K562 (cell line): Measurements from ENCODE around the gene CABLES1. TPM values are rescaled to one million over a fixed set of nuclear protein-coding genes. Genes with fewer than 3 reads are reported as not detected.
A peak's percentile ranks its signal among the peaks of the same experiment; 100 is the strongest.

ENCODE experiments used
- ATAC-seq: fragments of 200-7000 bp; cut with Tn5 transposase; 3 replicates; pipeline ENCODE4 v1.9.1; 2020; ENCODE audit warnings: moderate library complexity
- BruUV-seq: library from RNA; stranded (reverse); fragments of 400-500 nt; replicated peaks from 2 replicates; lab custom pipeline; 2021; lab: Mats Ljungman, UMichigan
- CTCF ChIA-PET: fragments of 300-600 bp; formaldehyde crosslinking; extraction: SDS; loops from one replicate; lab custom pipeline; 2021; ENCODE audit warnings: low intra/inter-chr PET ratio; lab: Yijun Ruan, JAX
- POLR2A ChIA-PET: fragments of 300-600, 350-650 bp; sonication (Branson Sonifier 250); formaldehyde crosslinking; extraction: SDS; loops from one replicate; lab custom pipeline; 2021; ENCODE audit warnings: antibody characterized with exemption, inconsistent platforms; lab: Yijun Ruan, JAX
- DNase-seq, 4 experiments: peaks; one replicate each; pipeline versions ENCODE4 v3.0.0 to v3.0.0-alpha.2; 2011 to 2018; ENCODE audit warnings: low spot score in 3 of 4, mixed read lengths in 3 of 4; ENCODE audit errors: extremely low read depth in 1 of 4
- FAIRE-seq: peaks from 2 replicates; lab custom pipeline; 2011; peaks lifted over from hg19 to GRCh38; lab: Jason Lieb, UNC
- H2AFZ ChIP-seq: 2 replicates; pipeline ENCODE4 v1.6.0; 2011; ENCODE audit warnings: low read depth, low read length, control low read depth, inconsistent platforms
- H3K27ac ChIP-seq: fragments of 200-600 bp; 3 replicates; pipeline ENCODE4 v1.8.0; 2011; ENCODE audit warnings: low read depth, mild to moderate bottlenecking, control low read depth, inconsistent platforms, low read length, moderate library complexity, mixed read lengths; ENCODE audit errors: extremely low read depth
- H3K27me3 ChIP-seq, 2 experiments: fragments of 300-600 bp in 1 of 2; 2 replicates in 1 of 2; 3 replicates in 1 of 2; pipeline versions ENCODE4 v1.6.0 to v1.8.0; 2011; ENCODE audit warnings: inconsistent platforms in 2 of 2, low read length in 2 of 2, mild to moderate bottlenecking in 1 of 2, mixed read lengths in 1 of 2, moderate library complexity in 1 of 2; ENCODE audit not compliant: control insufficient read depth in 2 of 2, insufficient read depth in 2 of 2
- H3K36me3 ChIP-seq: fragments of 300-600 bp; 3 replicates; pipeline ENCODE4 v1.8.0; 2011; ENCODE audit warnings: mild to moderate bottlenecking, low read length, inconsistent platforms; ENCODE audit not compliant: control insufficient read depth, insufficient read depth
- H3K4me1 ChIP-seq, 2 experiments: fragments of 200-600 bp in 1 of 2; replicated peaks in 1 of 2; 2 replicates in 1 of 2; 3 replicates in 1 of 2; pipeline versions ENCODE4 v1.5.1 to v1.8.0; 2011; ENCODE audit warnings: inconsistent platforms in 2 of 2, low read length in 2 of 2, mild to moderate bottlenecking in 1 of 2, mixed read lengths in 1 of 2, moderate library complexity in 1 of 2; ENCODE audit not compliant: control insufficient read depth in 2 of 2, insufficient read depth in 2 of 2
- H3K4me2 ChIP-seq: 2 replicates; pipeline ENCODE4 v1.6.1; 2011; ENCODE audit warnings: low read length, control low read depth, inconsistent platforms, mixed read lengths; ENCODE audit not compliant: insufficient read depth
- H3K4me3 ChIP-seq: fragments of 200-600 bp; sonication (generic), shearing (Covaris generic); 2 replicates; pipeline ENCODE4 v1.5.1; 2016; ENCODE audit warnings: control low read depth, inconsistent platforms
- H3K79me2 ChIP-seq: fragments of 200-600 bp; 3 replicates; pipeline ENCODE4 v1.8.0; 2011; ENCODE audit warnings: low read length, inconsistent platforms; ENCODE audit not compliant: control insufficient read depth, insufficient read depth
- H3K9ac ChIP-seq, 2 experiments: 2 replicates each; pipeline versions ENCODE4 v1.6.0 to v1.6.1; 2011; ENCODE audit warnings: low read depth in 2 of 2, low read length in 2 of 2, control low read depth in 1 of 2, inconsistent platforms in 1 of 2, mild to moderate bottlenecking in 1 of 2, mixed read lengths in 1 of 2; ENCODE audit not compliant: insufficient read depth in 1 of 2
- H3K9me1 ChIP-seq: one replicate; pipeline ENCODE4 v1.6.0; 2011; ENCODE audit warnings: inconsistent platforms, mild to moderate bottlenecking, low read length, moderate library complexity; ENCODE audit not compliant: control insufficient read depth, insufficient read depth
- H3K9me3 ChIP-seq: replicated peaks from 2 replicates; pipeline ENCODE4 v1.5.1; 2011; ENCODE audit warnings: low read depth, low read length, inconsistent platforms; ENCODE audit not compliant: control insufficient read depth, insufficient read depth
- H4K20me1 ChIP-seq: replicated peaks from 2 replicates; pipeline ENCODE4 v1.6.1; 2011; ENCODE audit warnings: low read length, inconsistent platforms, mixed read lengths; ENCODE audit not compliant: control insufficient read depth, insufficient read depth
- FOS ChIP-seq: IDR thresholded peaks from 3 replicates; pipeline ENCODE4 v1.6.1; 2011; ENCODE audit not compliant: insufficient read length; ENCODE audit errors: extremely low read depth
- FOXA1 ChIP-seq: fragments of 450-650 bp; IDR thresholded peaks from 2 replicates; pipeline ENCODE4 v1.6.1; 2016; ENCODE audit warnings: mild to moderate bottlenecking, borderline replicate concordance
- LCOR ChIP-seq: sonication (generic); formaldehyde crosslinking; IDR thresholded peaks from 2 replicates; pipeline ENCODE4 v1.8.0; 2022; ENCODE audit warnings: mild to moderate bottlenecking, missing genetic modification reagents
- MAX ChIP-seq: sonication (generic); formaldehyde crosslinking; IDR thresholded peaks from 2 replicates; pipeline ENCODE4 v1.9.0; 2022; ENCODE audit warnings: mild to moderate bottlenecking, missing genetic modification reagents
- MCM2 ChIP-seq: fragments of 450-650 bp; IDR thresholded peaks from 2 replicates; pipeline ENCODE4 v1.6.1; 2017; ENCODE audit warnings: low read depth, mild to moderate bottlenecking
- NEUROD1 ChIP-seq: fragments of 150-350 bp; IDR thresholded peaks from 2 replicates; pipeline ENCODE4 v1.6.1; 2014; ENCODE audit warnings: borderline replicate concordance, low read length, low read depth; ENCODE audit not compliant: partially characterized antibody
- NUFIP1 ChIP-seq: fragments of 450-650 bp; IDR thresholded peaks from 2 replicates; pipeline ENCODE4 v1.6.1; 2018; ENCODE audit not compliant: partially characterized antibody
- PML ChIP-seq: IDR thresholded peaks from 2 replicates; pipeline ENCODE4 v1.6.1; 2012; ENCODE audit warnings: low read length, inconsistent platforms
- SAFB ChIP-seq: fragments of 200-400 bp; formaldehyde crosslinking; IDR thresholded peaks from 2 replicates; pipeline ENCODE4 v1.6.1; 2017; ENCODE audit warnings: low read depth, low read length, borderline replicate concordance
- SMARCA5 ChIP-seq: fragments of 450-650 bp; IDR thresholded peaks from 2 replicates; pipeline ENCODE4 v1.6.1; 2016
- TAF1 ChIP-seq: IDR thresholded peaks from 2 replicates; pipeline ENCODE4 v1.6.1; 2011; ENCODE audit warnings: mild to moderate bottlenecking, low read length, moderate library complexity; ENCODE audit not compliant: insufficient read depth, control insufficient read depth, severe bottlenecking; ENCODE audit errors: extremely low read depth
- TSC22D4 ChIP-seq: fragments of 450-650 bp; IDR thresholded peaks from 2 replicates; pipeline ENCODE4 v1.6.1; 2016; ENCODE audit warnings: missing genetic modification characterization, missing biosample characterization, control low read depth
- ZNF551 ChIP-seq: fragments of 250-450 bp; sonication (Bioruptor Pico); IDR thresholded peaks from 2 replicates; pipeline ENCODE4 v1.5.0; 2021; ENCODE audit warnings: mild to moderate bottlenecking, moderate library complexity
- WGBS: fragments of 100-300 bp; shearing (Covaris generic); methylation state at CpG from one replicate; pipeline ENCODE4 v1.1.6; 2016; ENCODE audit warnings: low coverage, mixed read lengths; ENCODE audit not compliant: insufficient coverage; ENCODE audit errors: missing lambda C conversion rate; 5-methylcytosine and 5-hydroxymethylcytosine counted together
- in situ Hi-C: fragments of 300-500 bp; cut with MboI; formaldehyde crosslinking; loops from 4 replicates; pipeline ENCODE4 v1.15.0; 2018; ENCODE audit warnings: inconsistent platforms, mixed read lengths
- intact Hi-C: fragments of 100-400 bp; cut with micrococcal nuclease; formaldehyde crosslinking; loops from 2 replicates; pipeline ENCODE4 v1.14.2; 2022
- polyA plus RNA-seq, 8 experiments: library from polyadenylated mRNA; depleted of rRNA in 4 of 8; stranded (reverse) in 5 of 8; unstranded in 3 of 8; fragments of >200 nt; fragmentation: Nextera tagmentation in 2 of 8; fragmentation: Illumina TruSeq in 1 of 8; extraction: Ambion mirVana in 2 of 8; extraction: Trizol in 1 of 8; gene quantifications; 2 replicates each; pipeline versions ENCODE4 v1.2.1 to v1.2.3, GENCODE V29; 2011 to 2014; ENCODE audit warnings: inconsistent platforms in 1 of 8, missing spikeins in 1 of 8
- total RNA-seq, 7 experiments: library from RNA; depleted of rRNA in 6 of 7; stranded (reverse); fragments of >200 nt in 6 of 7; fragmentation: Illumina TruSeq in 2 of 7; extraction: Trizol in 2 of 7; gene quantifications; 2 replicates each; pipeline versions ENCODE4 v1.2.1 to v1.2.3, GENCODE V29; 2011 to 2021; ENCODE audit warnings: low replicate concordance in 1 of 7
- TF ChIP-seq, protein P1 (sequence below): IDR thresholded peaks from 2 replicates; pipeline ENCODE4 v1.6.1; 2012; ENCODE audit warnings: low read depth, low read length, improper control_type of control experiment, borderline replicate concordance
- TF ChIP-seq, protein P2 (sequence below): fragments of 450-650 bp; IDR thresholded peaks from 2 replicates; pipeline ENCODE4 v1.6.1; 2016; ENCODE audit warnings: antibody characterized with exemption
- TF ChIP-seq, protein P3 (sequence below): fragments of 200-800 bp; sonication (Bioruptor generic); IDR thresholded peaks from 2 replicates; pipeline ENCODE4 v1.6.1; 2016; ENCODE audit warnings: missing genetic modification characterization, missing compliant biosample characterization

CABLES1 gene
- total and polyA plus RNA-seq, 9 of the 15 experiments (the other 6 are each of a cell fraction or from before 2014, with no cell fraction given): 0.04 to 0.10 (median 0.06) TPM; not detected in 3

DNA sequence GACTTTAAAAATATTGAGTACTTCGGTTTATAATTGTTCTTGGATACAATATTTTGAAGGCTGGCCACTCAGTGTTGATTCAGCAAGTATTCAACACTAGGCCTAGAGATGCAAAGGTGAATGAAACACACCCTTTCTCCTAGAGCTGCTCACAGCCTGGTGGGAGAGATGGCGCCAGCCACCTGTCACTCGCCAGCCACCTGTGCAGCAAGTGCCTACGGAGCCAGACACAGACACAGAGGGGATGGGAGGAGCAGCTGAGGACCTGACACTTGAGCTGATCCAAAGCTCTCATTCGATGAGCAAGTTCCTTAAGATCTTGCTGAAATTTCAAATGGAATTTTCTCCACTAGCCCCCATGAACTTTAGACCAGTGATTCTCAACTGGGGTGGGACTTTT, 166.7 kb downstream of the CABLES1 start:
- intact Hi-C loops: no loop called here
- POLR2A ChIA-PET: interaction anchor here (1.4 kb wide), 1 partner anchor 10 kb away, joined by 3 read pairs; no protein-coding TSS in a partner anchor
- 43% methylated on average over 5 of the region's 5 CpGs for whole genome bisulfite sequencing
- TF ChIP-seq, protein P1, sequence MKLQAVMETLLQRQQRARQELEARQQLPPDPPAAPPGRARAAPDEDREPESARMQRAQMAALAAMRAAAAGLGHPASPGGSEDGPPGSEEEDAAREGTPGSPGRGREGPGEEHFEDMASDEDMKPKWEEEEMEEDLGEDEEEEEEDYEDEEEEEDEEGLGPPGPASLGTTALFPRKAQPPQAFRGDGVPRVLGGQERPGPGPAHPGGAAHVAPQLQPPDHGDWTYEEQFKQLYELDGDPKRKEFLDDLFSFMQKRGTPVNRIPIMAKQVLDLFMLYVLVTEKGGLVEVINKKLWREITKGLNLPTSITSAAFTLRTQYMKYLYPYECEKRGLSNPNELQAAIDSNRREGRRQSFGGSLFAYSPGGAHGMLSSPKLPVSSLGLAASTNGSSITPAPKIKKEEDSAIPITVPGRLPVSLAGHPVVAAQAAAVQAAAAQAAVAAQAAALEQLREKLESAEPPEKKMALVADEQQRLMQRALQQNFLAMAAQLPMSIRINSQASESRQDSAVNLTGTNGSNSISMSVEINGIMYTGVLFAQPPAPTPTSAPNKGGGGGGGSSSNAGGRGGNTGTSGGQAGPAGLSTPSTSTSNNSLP: no peak
- TF ChIP-seq MAX (CRISPR knock-in tag): no peak
- no peak for TF ChIP-seq LCOR (CRISPR knock-in tag)
- TF ChIP-seq FOS: no peak
- TF ChIP-seq SMARCA5: no peak
- no peak for TF ChIP-seq NEUROD1
- TF ChIP-seq MCM2: no peak
- TF ChIP-seq, protein P2, sequence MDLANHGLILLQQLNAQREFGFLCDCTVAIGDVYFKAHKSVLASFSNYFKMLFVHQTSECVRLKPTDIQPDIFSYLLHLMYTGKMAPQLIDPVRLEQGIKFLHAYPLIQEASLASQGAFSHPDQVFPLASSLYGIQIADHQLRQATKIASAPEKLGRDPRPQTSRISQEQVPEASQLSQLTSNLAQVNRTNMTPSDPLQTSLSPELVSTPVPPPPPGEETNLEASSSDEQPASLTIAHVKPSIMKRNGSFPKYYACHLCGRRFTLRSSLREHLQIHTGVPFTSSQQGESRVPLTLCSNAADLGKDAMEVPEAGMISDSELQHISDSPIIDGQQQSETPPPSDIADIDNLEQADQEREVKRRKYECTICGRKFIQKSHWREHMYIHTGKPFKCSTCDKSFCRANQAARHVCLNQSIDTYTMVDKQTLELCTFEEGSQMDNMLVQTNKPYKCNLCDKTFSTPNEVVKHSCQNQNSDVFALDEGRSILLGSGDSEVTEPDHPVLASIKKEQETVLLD: no peak
- TF ChIP-seq ZNF551: no peak
- no peak for TF ChIP-seq TAF1
- TF ChIP-seq TSC22D4: no peak
- no peak for TF ChIP-seq PML
- TF ChIP-seq, protein P3, sequence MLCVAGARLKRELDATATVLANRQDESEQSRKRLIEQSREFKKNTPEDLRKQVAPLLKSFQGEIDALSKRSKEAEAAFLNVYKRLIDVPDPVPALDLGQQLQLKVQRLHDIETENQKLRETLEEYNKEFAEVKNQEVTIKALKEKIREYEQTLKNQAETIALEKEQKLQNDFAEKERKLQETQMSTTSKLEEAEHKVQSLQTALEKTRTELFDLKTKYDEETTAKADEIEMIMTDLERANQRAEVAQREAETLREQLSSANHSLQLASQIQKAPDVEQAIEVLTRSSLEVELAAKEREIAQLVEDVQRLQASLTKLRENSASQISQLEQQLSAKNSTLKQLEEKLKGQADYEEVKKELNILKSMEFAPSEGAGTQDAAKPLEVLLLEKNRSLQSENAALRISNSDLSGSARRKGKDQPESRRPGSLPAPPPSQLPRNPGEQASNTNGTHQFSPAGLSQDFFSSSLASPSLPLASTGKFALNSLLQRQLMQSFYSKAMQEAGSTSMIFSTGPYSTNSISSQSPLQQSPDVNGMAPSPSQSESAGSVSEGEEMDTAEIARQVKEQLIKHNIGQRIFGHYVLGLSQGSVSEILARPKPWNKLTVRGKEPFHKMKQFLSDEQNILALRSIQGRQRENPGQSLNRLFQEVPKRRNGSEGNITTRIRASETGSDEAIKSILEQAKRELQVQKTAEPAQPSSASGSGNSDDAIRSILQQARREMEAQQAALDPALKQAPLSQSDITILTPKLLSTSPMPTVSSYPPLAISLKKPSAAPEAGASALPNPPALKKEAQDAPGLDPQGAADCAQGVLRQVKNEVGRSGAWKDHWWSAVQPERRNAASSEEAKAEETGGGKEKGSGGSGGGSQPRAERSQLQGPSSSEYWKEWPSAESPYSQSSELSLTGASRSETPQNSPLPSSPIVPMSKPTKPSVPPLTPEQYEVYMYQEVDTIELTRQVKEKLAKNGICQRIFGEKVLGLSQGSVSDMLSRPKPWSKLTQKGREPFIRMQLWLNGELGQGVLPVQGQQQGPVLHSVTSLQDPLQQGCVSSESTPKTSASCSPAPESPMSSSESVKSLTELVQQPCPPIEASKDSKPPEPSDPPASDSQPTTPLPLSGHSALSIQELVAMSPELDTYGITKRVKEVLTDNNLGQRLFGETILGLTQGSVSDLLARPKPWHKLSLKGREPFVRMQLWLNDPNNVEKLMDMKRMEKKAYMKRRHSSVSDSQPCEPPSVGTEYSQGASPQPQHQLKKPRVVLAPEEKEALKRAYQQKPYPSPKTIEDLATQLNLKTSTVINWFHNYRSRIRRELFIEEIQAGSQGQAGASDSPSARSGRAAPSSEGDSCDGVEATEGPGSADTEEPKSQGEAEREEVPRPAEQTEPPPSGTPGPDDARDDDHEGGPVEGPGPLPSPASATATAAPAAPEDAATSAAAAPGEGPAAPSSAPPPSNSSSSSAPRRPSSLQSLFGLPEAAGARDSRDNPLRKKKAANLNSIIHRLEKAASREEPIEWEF (CRISPR knock-in tag): no peak
- no peak for TF ChIP-seq SAFB
- no peak for TF ChIP-seq FOXA1
- no peak for TF ChIP-seq NUFIP1

More for the DNA sequence above, 166.7 kb downstream of the CABLES1 start:
- Histone ChIP-seq H3K36me3 (no peaks in the 10 kb centered on the region), H2AFZ (no peak overlapping the region), H3K4me3 (no peak overlapping the region), H3K79me2 (no peaks in the 10 kb centered on the region), H3K9ac (peak overlapping the region in 1 of 2 experiments; percentile 61; a peak in 1 of 4 replicates), H4K20me1 (no peaks in the 10 kb centered on the region), H3K27ac (no peak overlapping the region), H3K4me1 (no peaks in the 10 kb centered on the region), H3K9me3 (no peaks in the 10 kb centered on the region), H3K9me1 (no peaks in the 10 kb centered on the region), H3K4me2 (no peak overlapping the region), H3K27me3 (no peaks in the 10 kb centered on the region)
- in situ Hi-C loops: no loop called here
- CTCF ChIA-PET: no interaction called here
- ATAC-seq: no peak
- no peak for DNase-seq
- FAIRE-seq: no peak
- no TSS peak for BruUV-seq
